Lower leg skin (tissue), 4 donors: Measurements from ENCODE around the gene PROM2. TPM values are rescaled to one million over a fixed set of nuclear protein-coding genes. Genes with fewer than 3 reads are reported as not detected.

Experiments
- DNase-seq, 2 donors: peaks; one replicate each; pipeline ENCODE4 v3.0.0-alpha.2; 2019; ENCODE audit warnings: low spot score in 2 of 2
- H3K4me3 ChIP-seq: fragments of 200-600 bp; sonication (generic); 2 replicates; pipeline ENCODE4 v1.5.1; 2017; ENCODE audit warnings: mild to moderate bottlenecking, low read depth; ENCODE audit not compliant: poor library complexity, severe bottlenecking
- POLR2A ChIP-seq, 2 donors: fragments of 450-650 bp; IDR thresholded peaks; one replicate each; pipeline ENCODE4 v1.6.1; 2016 to 2017; ENCODE audit warnings: antibody characterized with exemption in 2 of 2, mild to moderate bottlenecking in 1 of 2, moderate library complexity in 1 of 2
- WGBS, 2 donors: methylation state at CpG; one replicate each; pipeline ENCODE4 v1.1.5; 2018; 5-methylcytosine and 5-hydroxymethylcytosine counted together
- intact Hi-C: fragments of 100-400 bp; cut with DNase I; formaldehyde crosslinking; loops from one replicate; pipeline ENCODE4 v1.15.0; 2023; ENCODE audit warnings: low total_unique reads
- total RNA-seq, 4 donors: library from RNA; depleted of rRNA; stranded (reverse); fragments of >200 nt; gene quantifications; one replicate each; pipeline ENCODE4 v1.1.0, GENCODE V29; 2016
- TF ChIP-seq, protein P1 (sequence below), 3 donors: fragments of 450-650 bp; IDR thresholded peaks; one replicate each; pipeline ENCODE4 v1.5.1; 2016; ENCODE audit warnings: antibody characterized with exemption in 3 of 3, mild to moderate bottlenecking in 3 of 3, moderate library complexity in 2 of 3

PROM2 gene
- total RNA-seq, 4 donors from 2014 or later, result 87.0 to 272 (median 98.0) TPM

DNA sequence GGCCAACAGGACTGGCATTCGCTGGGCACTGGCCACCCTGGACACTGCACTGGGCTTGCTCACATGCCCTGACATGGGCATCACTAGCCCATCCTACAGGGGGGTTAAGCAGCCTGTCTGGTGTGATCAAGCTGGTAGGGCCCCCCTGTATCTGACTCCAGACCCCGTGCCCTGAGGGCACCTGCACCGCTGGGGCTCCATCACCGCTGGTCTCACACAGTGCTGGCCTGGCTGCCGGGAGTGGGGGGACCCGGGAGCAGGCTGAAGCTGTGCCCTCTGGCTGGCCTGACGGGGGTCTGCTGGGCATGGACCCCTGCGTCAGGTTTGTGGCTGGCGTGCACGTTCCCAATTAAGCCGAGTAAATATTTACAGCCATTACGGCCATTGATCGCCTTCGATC is 55.2 kb downstream of the PROM2 start:
- DNase-seq, result no peak

DNA sequence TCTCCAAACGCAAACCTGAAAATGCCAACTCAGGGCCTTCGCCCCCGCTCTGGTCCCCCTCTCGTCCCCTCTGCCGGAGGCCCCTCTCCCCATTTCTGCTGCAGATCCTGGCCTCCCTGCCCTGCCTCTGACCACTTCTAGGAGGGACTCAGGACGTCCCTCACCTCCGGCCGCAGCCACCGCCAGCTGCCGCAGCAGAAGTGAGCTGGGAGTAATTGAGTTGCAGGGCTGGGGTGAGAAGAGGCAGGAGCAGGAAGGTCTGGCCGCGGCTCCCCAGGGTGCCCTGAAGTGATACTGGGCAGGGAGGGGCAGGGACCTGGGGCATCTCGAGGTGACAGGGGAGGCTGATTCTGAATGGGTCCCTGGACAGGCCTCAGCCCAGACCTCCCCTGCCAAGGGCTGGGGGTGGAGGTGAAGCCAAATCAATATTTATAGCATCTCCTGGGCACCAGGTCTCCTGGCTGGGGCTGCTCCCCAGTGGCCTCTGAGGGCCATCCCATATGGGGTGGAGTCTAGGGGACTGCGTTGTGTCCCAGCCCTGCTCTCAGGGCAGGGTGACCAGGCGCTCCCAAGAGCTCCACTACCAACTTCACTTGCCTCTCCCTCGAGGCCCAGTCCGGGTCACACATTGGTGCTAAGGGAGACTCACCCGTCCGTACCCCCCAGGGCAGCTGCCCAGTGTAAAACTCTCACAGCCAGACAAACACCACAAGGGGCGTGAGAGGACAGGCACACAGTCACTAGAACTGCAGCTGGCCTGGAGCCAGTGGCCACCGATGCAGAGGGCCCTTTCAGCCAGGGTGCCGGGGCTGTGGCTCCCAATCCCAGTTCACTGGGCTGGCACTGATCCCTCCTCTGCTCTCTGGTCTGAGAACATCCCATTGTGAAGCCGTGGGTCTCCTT is 55.9 kb downstream of the PROM2 start:
- intact Hi-C loops, result no loop called here
- H3K4me3 ChIP-seq, result no peak overlapping the region
- no peak for TF ChIP-seq POLR2A (IDR thresholded peaks at IDR 0.05)
- TF ChIP-seq, protein P1, sequence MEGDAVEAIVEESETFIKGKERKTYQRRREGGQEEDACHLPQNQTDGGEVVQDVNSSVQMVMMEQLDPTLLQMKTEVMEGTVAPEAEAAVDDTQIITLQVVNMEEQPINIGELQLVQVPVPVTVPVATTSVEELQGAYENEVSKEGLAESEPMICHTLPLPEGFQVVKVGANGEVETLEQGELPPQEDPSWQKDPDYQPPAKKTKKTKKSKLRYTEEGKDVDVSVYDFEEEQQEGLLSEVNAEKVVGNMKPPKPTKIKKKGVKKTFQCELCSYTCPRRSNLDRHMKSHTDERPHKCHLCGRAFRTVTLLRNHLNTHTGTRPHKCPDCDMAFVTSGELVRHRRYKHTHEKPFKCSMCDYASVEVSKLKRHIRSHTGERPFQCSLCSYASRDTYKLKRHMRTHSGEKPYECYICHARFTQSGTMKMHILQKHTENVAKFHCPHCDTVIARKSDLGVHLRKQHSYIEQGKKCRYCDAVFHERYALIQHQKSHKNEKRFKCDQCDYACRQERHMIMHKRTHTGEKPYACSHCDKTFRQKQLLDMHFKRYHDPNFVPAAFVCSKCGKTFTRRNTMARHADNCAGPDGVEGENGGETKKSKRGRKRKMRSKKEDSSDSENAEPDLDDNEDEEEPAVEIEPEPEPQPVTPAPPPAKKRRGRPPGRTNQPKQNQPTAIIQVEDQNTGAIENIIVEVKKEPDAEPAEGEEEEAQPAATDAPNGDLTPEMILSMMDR (IDR thresholded peaks at IDR 0.05), result no peak
- WGBS, 2 donors, result 78 to 80% methylated on average over 20 to 23 of the region's 23 CpGs
- no peak for DNase-seq

More for the DNA sequence above, 55.2 kb downstream of the PROM2 start:
- intact Hi-C loops, result no loop called here
- H3K4me3 ChIP-seq, result no peak overlapping the region
- 95% methylated on average over 13 to 14 of the region's 14 CpGs for WGBS, 2 donors
- TF ChIP-seq, protein P1 (IDR thresholded peaks at IDR 0.05), result no peak
- no peak for TF ChIP-seq POLR2A (IDR thresholded peaks at IDR 0.05)

DNA sequence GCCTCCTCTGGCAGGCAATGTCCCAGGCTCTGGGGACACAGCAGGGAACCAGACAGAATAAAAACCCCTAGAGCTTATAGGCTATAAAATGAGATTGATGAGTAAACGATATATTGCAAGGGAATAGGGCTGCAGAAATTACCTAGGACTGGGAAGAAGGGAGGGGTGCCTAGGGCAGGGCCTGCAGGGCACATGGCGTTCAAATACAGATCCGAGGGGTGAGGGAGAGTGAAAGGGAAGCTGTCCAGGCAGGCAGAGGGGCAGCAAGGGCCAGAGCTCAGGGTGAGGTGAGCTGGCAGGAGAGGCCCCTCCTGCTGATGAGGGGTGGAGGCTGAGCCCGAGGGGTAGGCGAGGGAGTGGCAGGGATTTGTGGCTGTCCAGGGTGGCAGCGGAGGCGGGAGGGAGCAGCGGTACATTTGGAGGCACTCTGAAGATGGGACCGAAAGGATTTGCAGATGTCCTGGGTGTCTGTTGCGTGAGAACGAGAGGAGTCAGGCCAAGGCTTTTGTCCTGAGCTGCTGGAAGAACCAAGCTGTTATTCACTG is 56.6 kb downstream of the PROM2 start:
- intact Hi-C loops, result no loop called here
- H3K4me3 ChIP-seq, result no peak overlapping the region
- no peak for TF ChIP-seq POLR2A (IDR thresholded peaks at IDR 0.05)
- TF ChIP-seq, protein P1 (IDR thresholded peaks at IDR 0.05), result no peak
- no peak for DNase-seq
- 66 to 76% methylated on average over 11 of the region's 11 CpGs for WGBS, 2 donors

DNA sequence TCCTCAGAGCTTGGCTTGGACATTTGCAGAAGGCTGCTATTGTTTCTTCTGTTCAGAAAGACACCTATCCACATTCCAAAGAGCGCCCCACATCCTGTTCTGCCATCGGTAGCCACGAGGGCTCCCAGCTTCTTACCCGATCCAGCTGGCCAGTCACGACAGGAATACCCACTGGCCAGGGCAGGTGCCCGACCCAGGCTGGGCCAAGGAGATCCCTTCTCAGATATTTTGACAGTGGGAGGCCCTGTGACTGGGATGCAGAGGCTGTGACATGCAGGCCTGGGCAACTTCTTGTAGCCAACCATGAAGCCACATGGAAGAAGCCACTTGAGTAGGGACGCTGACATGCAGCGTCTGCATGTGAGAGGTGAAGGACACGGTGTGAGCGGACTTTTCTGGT is 57.4 kb downstream of the PROM2 start:
- no peak overlapping the region for H3K4me3 ChIP-seq
- TF ChIP-seq, protein P1 (IDR thresholded peaks at IDR 0.05), result no peak
- no peak for TF ChIP-seq POLR2A (IDR thresholded peaks at IDR 0.05)
- DNase-seq, result no peak
- 84 to 85% methylated on average over 10 of the region's 10 CpGs for WGBS, 2 donors
- intact Hi-C loops, result no loop called here

DNA sequence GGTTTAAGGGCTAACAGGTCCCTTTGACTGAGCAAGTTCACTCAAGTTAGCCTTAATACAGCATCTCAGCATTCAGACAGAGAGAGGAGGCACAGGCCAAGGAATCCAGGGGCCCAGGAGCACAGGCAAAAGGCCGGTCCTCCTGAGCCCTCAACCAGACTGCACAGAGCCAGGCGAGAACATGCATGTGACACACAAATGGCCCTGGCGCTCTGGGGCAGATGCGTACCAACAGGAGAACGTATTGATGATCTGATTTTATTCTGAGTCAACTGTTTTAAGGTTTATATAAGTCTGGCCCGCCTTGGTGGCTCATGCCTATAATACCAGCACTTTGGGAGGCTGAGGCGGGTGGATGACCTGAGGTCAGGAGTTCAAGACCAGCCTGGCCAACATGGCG is 57.8 kb downstream of the PROM2 start:
- 89 to 94% methylated on average over 8 of the region's 8 CpGs for WGBS, 2 donors
- intact Hi-C loops, result no loop called here
- H3K4me3 ChIP-seq, result no peak overlapping the region
- no peak for DNase-seq
- no peak for TF ChIP-seq POLR2A (IDR thresholded peaks at IDR 0.05)
- TF ChIP-seq, protein P1 (IDR thresholded peaks at IDR 0.05), result no peak
